ENCODE measurements around the gene STX5.
A peak's percentile ranks its signal among the peaks of the same experiment; 100 is the strongest.

STX5 gene

GRCh38 chr11:62796281-62796680 lies 35.6 kb downstream of the STX5 start:
- no peak for DNase-seq
- intact Hi-C loops (cut with DNase I), result no loop called here

GRCh38 chr11:62794201-62794775 lies 37.6 kb downstream of the STX5 start:
- DNase-seq, result no peak

GRCh38 chr11:62792202-62792575 lies 39.7 kb downstream of the STX5 start:
- DNase-seq, result no peak
- intact Hi-C loops (cut with DNase I), result loop anchor here (5.0 kb wide), 1 partner anchor 65 kb away; no protein-coding TSS in a partner anchor

More at GRCh38 chr11:62794201-62794775, 37.6 kb downstream of the STX5 start:
- intact Hi-C loops (cut with DNase I), result loop anchor here (5.0 kb wide), 1 partner anchor 63 kb away; no protein-coding TSS in a partner anchor

GRCh38 chr11:62791501-62792201 lies 40.2 kb downstream of the STX5 start, which contains the start of gene TMEM223:
Gene TMEM223, minus strand, starts transcription at chr11:62792006. Its CDS starts 12 bp downstream, at chr11:62791994.
- peak; percentile 77 to 96 (median 93) for DNase-seq
- intact Hi-C loops (cut with DNase I), result loop anchor here (5.0 kb wide), 1 partner anchor 66 kb away; no protein-coding TSS in a partner anchor

- intact Hi-C loops (cut with DNase I), result loop anchor here (2.0 to 10.0 kb wide), 2 partner anchors 15 to 45 kb away; partner anchors contain the start of genes NXF1, STX5, TEX54 and WDR74
- DNase-seq, result peak in 17 of 42 donors; percentile 13 to 76 (median 54)
Observed at GRCh38 chr11:62789576-62789975, 42.3 kb downstream of the STX5 start.

- intact Hi-C loops (cut with DNase I), result loop anchor here (2.0 to 10.0 kb wide), 2 partner anchors 16 to 46 kb away; partner anchors contain the start of genes NXF1, STX5, TEX54 and WDR74
- no peak for DNase-seq
Observed at GRCh38 chr11:62788991-62789390, 42.9 kb downstream of the STX5 start.

GRCh38 chr11:62787005-62787759 lies 44.7 kb downstream of the STX5 start, which contains the start of gene TMEM179B:
Gene TMEM179B, plus strand, starts transcription at chr11:62787402. Its CDS starts 30 bp downstream, at chr11:62787432.
- DNase-seq, result peak; percentile 96 to 100 (median 99)
- intact Hi-C loops (cut with DNase I), result loop anchor here (2.0 to 10.0 kb wide), 2 partner anchors 16 to 48 kb away; partner anchors contain the start of genes STX5, TAF6L, TEX54 and WDR74

- intact Hi-C loops (cut with DNase I), result loop anchor here (2.0 to 10.0 kb wide), 2 partner anchors 16 to 48 kb away; partner anchors contain the start of genes STX5, TAF6L, TEX54 and WDR74
- DNase-seq, result peak; percentile 68 to 94 (median 87)
Observed at GRCh38 chr11:62786318-62787004, 45.4 kb downstream of the STX5 start.

- no peak for DNase-seq
- intact Hi-C loops (cut with DNase I), result loop anchor here (10.0 kb wide), 1 partner anchor 52 kb away; the partner anchor contains the start of genes STX5, TEX54 and WDR74
Observed at GRCh38 chr11:62782753-62783152, 49.1 kb downstream of the STX5 start.

GRCh38 chr11:62778441-62778840 lies 53.4 kb downstream of the STX5 start:
- intact Hi-C loops (cut with DNase I), result no loop called here
- DNase-seq, result no peak

GRCh38 chr11:62777389-62777788 lies 54.5 kb downstream of the STX5 start:
- intact Hi-C loops (cut with DNase I), result no loop called here
- DNase-seq, result no peak

- intact Hi-C loops (cut with DNase I), result no loop called here
- DNase-seq, result no peak
Observed at GRCh38 chr11:62775646-62776045, 56.2 kb downstream of the STX5 start.

- intact Hi-C loops (cut with DNase I), result loop anchor here (5.0 kb wide), 1 partner anchor 47 kb away; the partner anchor contains the start of genes HNRNPUL2 and TTC9C
- no peak for DNase-seq
Observed at GRCh38 chr11:62774407-62774806, 57.4 kb downstream of the STX5 start.

- peak; percentile 96 to 100 (median 98) for DNase-seq
- intact Hi-C loops (cut with DNase I), result loop anchor here (1.0 to 5.0 kb wide), 3 partner anchors 10 to 44 kb away; partner anchors contain the start of genes HNRNPUL2, POLR2G, TMEM179B and TTC9C
Observed at GRCh38 chr11:62771144-62772021, 60.5 kb downstream of the STX5 start, which contains the start of gene TAF6L. Gene TAF6L, plus strand, starts transcription at chr11:62771396. Its CDS starts 4,388 bp downstream, at chr11:62775784.

- intact Hi-C loops (cut with DNase I), result loop anchor here (1.0 to 5.0 kb wide), 3 partner anchors 9 to 43 kb away; partner anchors contain the start of genes HNRNPUL2, POLR2G, TMEM179B and TTC9C
- DNase-seq, result peak in 35 of 42 donors; percentile 18 to 76 (median 53)
Observed at GRCh38 chr11:62770778-62771143, 61.1 kb downstream of the STX5 start.

- DNase-seq, result peak in 1 of 42 donors; percentile 39
- intact Hi-C loops (cut with DNase I), result loop anchor here (1.0 kb wide), 1 partner anchor 10 kb away; the partner anchor contains the start of gene TAF6L
Observed at GRCh38 chr11:62760867-62761227, 71.0 kb downstream of the STX5 start.

Data from head of caudate nucleus (tissue), 42 donors.